ENCODE measurements around the gene PTGR2. TPM values are rescaled to one million over a fixed set of nuclear protein-coding genes. Genes with fewer than 3 reads are reported as not detected.

Gene PTGR2
- total and polyA plus RNA-seq, 2 donors (not counting 3 experiments of a cell fraction or from before 2014, with no cell fraction given), result 1.1 to 5.6 TPM

DNA sequence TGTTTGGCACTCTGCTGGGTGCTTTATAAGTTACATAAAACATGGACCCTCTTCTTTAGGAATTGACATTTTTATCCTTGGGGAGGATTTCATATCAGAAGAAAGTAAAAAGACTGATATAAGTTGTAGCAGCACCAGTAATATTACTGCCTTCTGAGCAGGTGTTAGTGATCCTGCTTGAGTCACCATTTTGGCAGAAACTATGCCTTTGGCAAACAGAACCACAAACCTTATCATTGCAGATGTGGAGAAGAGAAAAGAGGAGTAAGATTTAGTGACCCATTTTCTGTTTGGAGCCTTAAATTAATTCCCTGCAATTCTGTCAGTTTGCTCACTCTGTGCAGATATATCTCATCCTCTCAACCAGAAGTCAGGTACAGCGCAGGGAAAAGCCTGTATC, 58.0 kb downstream of the PTGR2 start:
- H3K4me1 ChIP-seq (ENCODE audit: control insufficient read depth, extremely low read depth, insufficient read depth, low read length), result no peaks in the 10 kb centered on the region
- CTCF ChIA-PET, result no interaction called here
- H2AFZ ChIP-seq (ENCODE audit: low read depth, low read length), result no peak overlapping the region
- H3K9ac ChIP-seq (replicated peaks; ENCODE audit: extremely low read depth, insufficient read depth, low read length), result no peak overlapping the region
- DNase-seq (ENCODE audit: low read depth, low spot score) (no peak), FAIRE-seq (no peak)
- no peaks in the 10 kb centered on the region for H4K20me1 ChIP-seq (replicated peaks; ENCODE audit: control insufficient read depth, extremely low read depth, insufficient read depth, low read length)
- H3K36me3 ChIP-seq (ENCODE audit: control insufficient read depth in 2 of 2, extremely low read depth in 1 of 2, insufficient read depth in 2 of 2, low read length in 2 of 2), result peaks cover 28 to 46% of the 10 kb centered on the region in 2 experiments
- no peaks in the 10 kb centered on the region for H3K9me1 ChIP-seq (replicated peaks; ENCODE audit: control insufficient read depth, extremely low read depth, insufficient read depth, low read length)
- POLR2A ChIA-PET, result no interaction called here
- peaks cover 3% of the 10 kb centered on the region for H3K79me2 ChIP-seq (ENCODE audit: control insufficient read depth, insufficient read depth, low read length)
- no peak for TF ChIP-seq GATA2 (IDR thresholded peaks at IDR 0.05; ENCODE audit: insufficient read depth, insufficient read length, low read depth, low read length)
- TF ChIP-seq, protein P1, sequence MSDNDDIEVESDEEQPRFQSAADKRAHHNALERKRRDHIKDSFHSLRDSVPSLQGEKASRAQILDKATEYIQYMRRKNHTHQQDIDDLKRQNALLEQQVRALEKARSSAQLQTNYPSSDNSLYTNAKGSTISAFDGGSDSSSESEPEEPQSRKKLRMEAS (IDR thresholded peaks at IDR 0.05; ENCODE audit: insufficient read depth, insufficient read length), result no peak
- no peak overlapping the region for H3K4me2 ChIP-seq (ENCODE audit: insufficient read depth, low read length)
- dilution Hi-C loops (cut with MboI; ENCODE audit: extremely low pct_ligation_motif_present, low sequenced_read_pairs) (no loop called here), intact Hi-C loops (cut with micrococcal nuclease) (no loop called here)
- no peaks in the 10 kb centered on the region for H3K9me3 ChIP-seq (replicated peaks; ENCODE audit: control insufficient read depth, insufficient read depth, low read length)
- no peaks in the 10 kb centered on the region for H3K27me3 ChIP-seq (ENCODE audit: control insufficient read depth in 2 of 2, insufficient read depth in 2 of 2, low read length in 2 of 2)
- BruUV-seq (replicated peaks), result no TSS peak
- H3K27ac ChIP-seq (ENCODE audit: insufficient read depth, low read depth, low read length), result no peak overlapping the region
- no peak overlapping the region for H3K4me3 ChIP-seq (replicated peaks in 1 of 3; ENCODE audit: insufficient read depth in 1 of 3, low read depth in 1 of 3, low read length in 3 of 3)

DNA sequence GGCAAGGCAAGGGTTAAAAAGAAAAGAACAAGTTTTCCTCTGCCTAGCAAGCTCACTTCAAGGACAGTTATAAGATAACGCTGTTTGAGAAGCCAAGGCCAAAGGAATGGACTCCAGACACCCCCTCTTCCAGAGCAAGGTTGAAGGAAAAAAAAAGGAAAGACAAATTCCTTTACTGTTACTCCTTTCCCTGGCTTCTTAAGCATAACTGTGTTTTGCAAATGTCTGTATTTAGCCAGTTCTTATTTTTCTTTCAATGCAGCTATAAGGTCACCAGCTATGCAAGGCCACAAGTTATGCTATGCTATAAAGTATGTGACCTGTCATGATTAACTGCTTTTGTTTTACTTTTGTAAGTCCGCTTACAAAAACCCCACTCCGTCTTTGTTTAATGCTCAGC, 61.6 kb downstream of the PTGR2 start:
- TF ChIP-seq POLR2A (IDR thresholded peaks at IDR 0.05; ENCODE audit: low read depth, low read length) (no peak), EZH2 (IDR thresholded peaks at IDR 0.05; ENCODE audit: borderline replicate concordance, low read depth, low read length, severe bottlenecking) (no peak), FOS (IDR thresholded peaks at IDR 0.05; ENCODE audit: borderline replicate concordance, insufficient read depth, low read length) (no peak), GATA2 (IDR thresholded peaks at IDR 0.05; ENCODE audit: insufficient read depth, insufficient read length, low read depth, low read length) (no peak)
- Histone ChIP-seq H3K9ac (replicated peaks; ENCODE audit: extremely low read depth, insufficient read depth, low read length) (no peak overlapping the region), H3K27ac (ENCODE audit: insufficient read depth, low read depth, low read length) (no peak overlapping the region), H3K4me2 (ENCODE audit: insufficient read depth, low read length) (no peak overlapping the region), H3K79me2 (ENCODE audit: control insufficient read depth, insufficient read depth, low read length) (peaks cover 5% of the 10 kb centered on the region), H3K9me3 (replicated peaks; ENCODE audit: control insufficient read depth, insufficient read depth, low read length) (no peaks in the 10 kb centered on the region), H4K20me1 (replicated peaks; ENCODE audit: control insufficient read depth, extremely low read depth, insufficient read depth, low read length) (no peaks in the 10 kb centered on the region), H3K4me1 (ENCODE audit: control insufficient read depth, extremely low read depth, insufficient read depth, low read length) (no peaks in the 10 kb centered on the region), H3K27me3 (ENCODE audit: control insufficient read depth in 2 of 2, insufficient read depth in 2 of 2, low read length in 2 of 2) (no peaks in the 10 kb centered on the region), H3K4me3 (replicated peaks in 1 of 3; ENCODE audit: insufficient read depth in 1 of 3, low read depth in 1 of 3, low read length in 3 of 3) (no peak overlapping the region), H3K9me1 (replicated peaks; ENCODE audit: control insufficient read depth, extremely low read depth, insufficient read depth, low read length) (no peaks in the 10 kb centered on the region), H3K36me3 (ENCODE audit: control insufficient read depth in 2 of 2, extremely low read depth in 1 of 2, insufficient read depth in 2 of 2, low read length in 2 of 2) (peaks cover 23 to 31% of the 10 kb centered on the region in 2 experiments), H2AFZ (ENCODE audit: low read depth, low read length) (no peak overlapping the region)
- dilution Hi-C loops (cut with MboI; ENCODE audit: extremely low pct_ligation_motif_present, low sequenced_read_pairs), result no loop called here
- CTCF ChIA-PET, result interaction anchor here (0.6 to 1.2 kb wide), 2 partner anchors 23 to 405 kb away, joined by 5 to 6 read pairs; no protein-coding TSS in a partner anchor
- BruUV-seq (replicated peaks), result no TSS peak
- DNase-seq (ENCODE audit: low read depth, low spot score), result no peak
- FAIRE-seq, result no peak
- POLR2A ChIA-PET, result no interaction called here
- intact Hi-C loops (cut with micrococcal nuclease), result no loop called here

Data from endothelial cell of umbilical vein (primary cell).